ENCODE results near the gene DNM2. TPM values are rescaled to one million over a fixed set of nuclear protein-coding genes. Genes with fewer than 3 reads are reported as not detected.
"Not testable (repeated sequence)": the region's sequence is repeated elsewhere in the genome, so short reads cannot be mapped to it uniquely, and the experiment has no call there.

Gene DNM2
- total and polyA plus RNA-seq, 10 of the 15 experiments (the other 5 are each of a cell fraction or from before 2014, with no cell fraction given) = 1.2 to 146 (median 68.9) TPM

- no peak for TF ChIP-seq EGR1 (IDR thresholded peaks at IDR 0.05; ENCODE audit: borderline replicate concordance in 1 of 2, low read depth in 2 of 2, low read length in 2 of 2)
- peak; percentile 39; the same call in 1 of the 2 replicates for TF ChIP-seq ZNF24 (IDR thresholded peaks at IDR 0.05)
- peak; percentile 100 for TF ChIP-seq IRF4 (IDR thresholded peaks at IDR 0.05; ENCODE audit: low read depth, low read length)
- TF ChIP-seq DPF2 (IDR thresholded peaks at IDR 0.05) = peak; percentile 100
- no peak for TF ChIP-seq BRCA1 (IDR thresholded peaks at IDR 0.05; ENCODE audit: low read depth, low read length)
- no peak for TF ChIP-seq POLR2AphosphoS2 (IDR thresholded peaks at IDR 0.05; ENCODE audit: low read depth, low read length)
Measured at GRCh38 chr19:10876459-10877240, 158.8 kb downstream of the DNM2 start (continued).

GRCh38 chr19:10877608-10878007, 159.7 kb downstream of the DNM2 start:
- intact Hi-C loops (cut with micrococcal nuclease; ENCODE audit: unreplicated experiment) = loop anchor here (2.0 to 10.0 kb wide), 3 partner anchors 51 to 687 kb away; partner anchors contain the start of genes TIMM29 and YIPF2
- 0 out of 2 replicates have a peak, but pooled peaks have one; percentile 8 for TF ChIP-seq SMARCA5 (IDR thresholded peaks at IDR 0.05)
- RAD21 ChIA-PET (ENCODE audit: unreplicated experiment) = interaction anchor here (0.8 to 3.4 kb wide), 8 partner anchors 9 to 91 kb away, joined by 3 to 25 read pairs (median 3); no protein-coding TSS in a partner anchor
- Histone ChIP-seq H3K27ac (ENCODE audit: control insufficient read depth, insufficient read depth) (peak overlapping the region; percentile 97), H3K36me3 (ENCODE audit: control insufficient read depth in 2 of 2, insufficient read depth in 2 of 2, low read length in 1 of 2) (peaks cover 5 to 10% of the 10 kb centered on the region in 2 experiments), H3K4me3 (peak overlapping the region; percentile 60), H3K4me2 (ENCODE audit: control insufficient read depth, insufficient read depth) (peak overlapping the region; percentile 100), H3K9ac (ENCODE audit: control insufficient read depth, insufficient read depth, low read length) (peak overlapping the region; percentile 77), H3K79me2 (ENCODE audit: control insufficient read depth, insufficient read depth, low read length) (peaks cover 90% of the 10 kb centered on the region), H3K4me1 (ENCODE audit: control insufficient read depth, insufficient read depth, low read length) (peaks cover 57% of the 10 kb centered on the region)
- FAIRE-seq; ATAC-seq; in situ Hi-C loops (cut with MboI); H2AFZ ChIP-seq (ENCODE audit: control insufficient read depth, low read depth, low read length); DNase-seq (ENCODE audit: low read depth, low spot score); H4K20me1 ChIP-seq (ENCODE audit: control insufficient read depth, insufficient read depth); BruUV-seq (replicated peaks); H3K9me3 ChIP-seq (replicated peaks; ENCODE audit: control insufficient read depth, insufficient read depth, low read length); H3K27me3 ChIP-seq (replicated peaks in 1 of 2; ENCODE audit: control insufficient read depth in 2 of 2, insufficient read depth in 2 of 2, low read length in 1 of 2): not testable (repeated sequence)
- CTCF ChIA-PET = interaction anchor here (0.7 to 3.5 kb wide), 9 partner anchors 10 to 167 kb away, joined by 3 to 20 read pairs (median 4); partner anchors contain the start of gene DNM2
- SMC1A ChIA-PET (ENCODE audit: uncharacterized antibody, unreplicated experiment) = interaction anchor here (1.5 to 2.8 kb wide), 6 partner anchors 8 to 160 kb away, joined by 3 to 14 read pairs (median 7); partner anchors contain the start of gene DNM2
- WGBS (ENCODE audit: insufficient coverage, insufficient replicate concordance, low lambda C conversion rate, missing lambda C conversion rate) = 76% methylated on average over 9 of the region's 9 CpGs
- POLR2A ChIA-PET = interaction anchor here (0.5 to 1.2 kb wide), 7 partner anchors 11 to 1057 kb away, joined by 3 to 9 read pairs (median 4); partner anchors contain the start of genes DNM2 and TYK2
